Endothelial cell of umbilical vein (primary cell): ENCODE measurements around the gene ACYP2. TPM values are rescaled to one million over a fixed set of nuclear protein-coding genes. Genes with fewer than 3 reads are reported as not detected.

Experiments used
- BruUV-seq: library from RNA; stranded (reverse); fragments of 400-500 nt; replicated peaks from 2 replicates; lab custom pipeline; 2021; lab: Mats Ljungman, UMichigan
- CTCF ChIA-PET: fragments of 300-600, 350-600 bp; sonication (Branson Sonifier 250); formaldehyde crosslinking; loops from one replicate; lab custom pipeline; 2021; ENCODE audit warnings: antibody characterized with exemption, inconsistent platforms; lab: Charles Lee
- POLR2A ChIA-PET: fragments of 300-600, 350-600 bp; sonication (Branson Sonifier 250); formaldehyde crosslinking; loops from one replicate; lab custom pipeline; 2021; ENCODE audit warnings: antibody characterized with exemption, inconsistent platforms; lab: Charles Lee
- DNase-seq: peaks from one replicate; pipeline ENCODE4 v3.0.0-alpha.2; 2011; ENCODE audit warnings: low read depth, low spot score
- FAIRE-seq: peaks from 2 replicates; lab custom pipeline; 2011; peaks lifted over from hg19 to GRCh38; lab: Jason Lieb, UNC
- H2AFZ ChIP-seq: 2 replicates; pipeline ENCODE4 v1.6.0; 2012; ENCODE audit warnings: low read depth, low read length, control low read depth, inconsistent platforms
- H3K27ac ChIP-seq: 2 replicates; pipeline ENCODE4 v1.5.1; 2011; ENCODE audit warnings: low read depth, mild to moderate bottlenecking, control low read depth, low read length, moderate library complexity; ENCODE audit not compliant: insufficient read depth
- H3K27me3 ChIP-seq, 2 experiments: 2 replicates each; pipeline versions ENCODE4 v1.6.0 to v1.6.1; 2011; ENCODE audit warnings: low read length in 2 of 2, mixed read lengths in 1 of 2; ENCODE audit not compliant: control insufficient read depth in 2 of 2, insufficient read depth in 2 of 2
- H3K36me3 ChIP-seq, 2 experiments: 2 replicates in 1 of 2; 3 replicates in 1 of 2; pipeline ENCODE4 v1.5.1; 2011; ENCODE audit warnings: low read length in 2 of 2, mild to moderate bottlenecking in 1 of 2, moderate library complexity in 1 of 2; ENCODE audit not compliant: control insufficient read depth in 2 of 2, insufficient read depth in 2 of 2; ENCODE audit errors: extremely low read depth in 1 of 2
- H3K4me1 ChIP-seq: 3 replicates; pipeline ENCODE4 v1.5.1; 2011; ENCODE audit warnings: mild to moderate bottlenecking, low read length; ENCODE audit not compliant: control insufficient read depth, insufficient read depth; ENCODE audit errors: extremely low read depth
- H3K4me2 ChIP-seq: 2 replicates; pipeline ENCODE4 v1.6.1; 2011; ENCODE audit warnings: low read length, control low read depth, mixed read lengths; ENCODE audit not compliant: insufficient read depth
- H3K4me3 ChIP-seq, 3 experiments: fragments of 200-600 bp in 1 of 3; sonication (generic), shearing (Covaris generic) in 1 of 3; replicated peaks in 1 of 3; 2 replicates each; pipeline ENCODE4 v1.5.1; 2011 to 2016; ENCODE audit warnings: control low read depth in 3 of 3, low read length in 3 of 3, mild to moderate bottlenecking in 2 of 3, inconsistent platforms in 1 of 3, low read depth in 1 of 3, moderate library complexity in 1 of 3; ENCODE audit not compliant: insufficient read depth in 1 of 3
- H3K79me2 ChIP-seq: 2 replicates; pipeline ENCODE4 v1.6.0; 2012; ENCODE audit warnings: low read length, inconsistent platforms; ENCODE audit not compliant: control insufficient read depth, insufficient read depth
- H3K9ac ChIP-seq: replicated peaks from 2 replicates; pipeline ENCODE3; 2011; ENCODE audit warnings: low read length, control low read depth; ENCODE audit not compliant: insufficient read depth; ENCODE audit errors: extremely low read depth
- H3K9me1 ChIP-seq: replicated peaks from 3 replicates; pipeline ENCODE4 v1.6.0; 2011; ENCODE audit warnings: mild to moderate bottlenecking, low read length; ENCODE audit not compliant: control insufficient read depth, insufficient read depth; ENCODE audit errors: extremely low read depth
- H3K9me3 ChIP-seq: replicated peaks from 2 replicates; pipeline ENCODE4 v1.5.1; 2012; ENCODE audit warnings: low read length, inconsistent platforms; ENCODE audit not compliant: control insufficient read depth, insufficient read depth
- H4K20me1 ChIP-seq: replicated peaks from 2 replicates; pipeline ENCODE3; 2011; ENCODE audit warnings: mild to moderate bottlenecking, low read length; ENCODE audit not compliant: control insufficient read depth, insufficient read depth; ENCODE audit errors: extremely low read depth
- EZH2 ChIP-seq: IDR thresholded peaks from 2 replicates; pipeline ENCODE4 v1.6.1; 2012; ENCODE audit warnings: borderline replicate concordance, low read depth, mild to moderate bottlenecking, moderate library complexity, low read length, inconsistent platforms; ENCODE audit not compliant: severe bottlenecking
- FOS ChIP-seq: IDR thresholded peaks from 2 replicates; pipeline ENCODE4 v1.6.1; 2011; ENCODE audit warnings: mild to moderate bottlenecking, low read length, moderate library complexity, borderline replicate concordance; ENCODE audit not compliant: insufficient read depth
- GATA2 ChIP-seq: IDR thresholded peaks from 2 replicates; pipeline ENCODE4 v1.7.0; 2011; ENCODE audit warnings: low read depth, mild to moderate bottlenecking, moderate library complexity, mixed read lengths, low read length; ENCODE audit not compliant: insufficient read length, insufficient read depth
- JUN ChIP-seq: IDR thresholded peaks from 2 replicates; pipeline ENCODE4 v1.6.1; 2011; ENCODE audit warnings: borderline replicate concordance, low read depth; ENCODE audit not compliant: insufficient read length, insufficient read depth
- MAX ChIP-seq: IDR thresholded peaks from 2 replicates; pipeline ENCODE4 v1.6.1; 2011; ENCODE audit not compliant: insufficient read depth, insufficient read length
- MYC ChIP-seq: IDR thresholded peaks from one replicate; pipeline ENCODE4 v1.6.1; 2011; ENCODE audit warnings: mild to moderate bottlenecking, low read depth, low read length
- POLR2A ChIP-seq: IDR thresholded peaks from 2 replicates; pipeline ENCODE4 v1.6.1; 2012; ENCODE audit warnings: low read depth, mild to moderate bottlenecking, control low read depth, low read length
- POLR2AphosphoS5 ChIP-seq: IDR thresholded peaks from 2 replicates; pipeline ENCODE4 v1.6.1; 2012; ENCODE audit warnings: low read depth, mild to moderate bottlenecking, control low read depth, low read length, moderate library complexity; ENCODE audit not compliant: insufficient read depth
- dilution Hi-C: fragments of 300-500 bp; cut with MboI; formaldehyde crosslinking; loops from one replicate; pipeline ENCODE4 v1.15.0; 2019; ENCODE audit warnings: low sequenced_read_pairs; ENCODE audit not compliant: extremely low pct_ligation_motif_present
- intact Hi-C: fragments of 100-400 bp; cut with micrococcal nuclease; formaldehyde crosslinking; loops from one replicate; pipeline ENCODE4 v1.10.0; 2022
- polyA plus RNA-seq, 4 experiments: library from polyadenylated mRNA; depleted of rRNA in 3 of 4; stranded (reverse) in 3 of 4; unstranded in 1 of 4; fragments of >200 nt; gene quantifications; 2 replicates each; pipeline versions ENCODE4 v1.2.1 to v1.2.3, GENCODE V29; 2011 to 2012; ENCODE audit warnings: missing spikeins in 1 of 4
- total RNA-seq: library from RNA; stranded (reverse); gene quantifications from 2 replicates; pipeline ENCODE4 v1.2.3, GENCODE V29; 2021
- TF ChIP-seq, protein P1 (sequence below), 2 donors: IDR thresholded peaks; 1 replicate in 1 of 2; 2 replicates in 1 of 2; pipeline ENCODE4 v1.5.1; 2011; ENCODE audit warnings: low read length in 2 of 2, mild to moderate bottlenecking in 2 of 2, moderate library complexity in 2 of 2, control low read depth in 1 of 2, inconsistent platforms in 1 of 2, low read depth in 1 of 2; ENCODE audit not compliant: insufficient read depth in 1 of 2; ENCODE audit errors: extremely low read depth in 1 of 2

The ACYP2 gene
- total and polyA plus RNA-seq, 2 donors (not counting 3 experiments of a cell fraction or from before 2014, with no cell fraction given), result 3.9 to 7.9 TPM

DNA sequence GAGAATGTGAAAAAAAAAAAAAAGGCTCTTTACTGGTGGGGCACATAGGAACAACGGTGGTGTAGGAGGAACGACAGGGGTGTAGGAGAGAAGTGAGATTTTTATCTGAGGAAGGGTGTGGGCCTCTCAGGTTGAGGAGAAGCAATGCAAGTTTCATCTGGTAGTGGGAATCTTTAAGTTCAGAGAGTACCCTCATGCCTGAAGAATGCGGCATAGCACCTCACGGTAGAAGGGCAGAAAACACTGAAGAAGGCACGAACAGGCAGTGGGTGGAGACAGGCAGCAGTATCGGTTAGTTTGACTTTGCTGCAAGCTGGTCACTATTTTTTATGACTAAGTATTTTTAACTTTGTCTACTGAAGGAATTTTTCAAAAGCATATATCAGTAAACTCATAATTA is 192.8 kb downstream of the ACYP2 start:
- peaks cover 4% of the 10 kb centered on the region for H3K4me1 ChIP-seq
- no peaks in the 10 kb centered on the region for H3K9me1 ChIP-seq
- no peaks in the 10 kb centered on the region for H3K27me3 ChIP-seq
- dilution Hi-C loops, result no loop called here
- no peaks in the 10 kb centered on the region for H3K9me3 ChIP-seq
- intact Hi-C loops, result no loop called here
- H3K4me3 ChIP-seq, result no peak overlapping the region
- POLR2A ChIA-PET, result no interaction called here
- H3K27ac ChIP-seq, result no peak overlapping the region
- H3K4me2 ChIP-seq, result no peak overlapping the region
- H3K9ac ChIP-seq, result no peak overlapping the region
- no peaks in the 10 kb centered on the region for H3K36me3 ChIP-seq
- no TSS peak for BruUV-seq
- no peak overlapping the region for H2AFZ ChIP-seq
- H4K20me1 ChIP-seq, result no peaks in the 10 kb centered on the region
- no peak for TF ChIP-seq MYC
- no peak for TF ChIP-seq MAX
- no peak for TF ChIP-seq GATA2
- TF ChIP-seq, protein P1, sequence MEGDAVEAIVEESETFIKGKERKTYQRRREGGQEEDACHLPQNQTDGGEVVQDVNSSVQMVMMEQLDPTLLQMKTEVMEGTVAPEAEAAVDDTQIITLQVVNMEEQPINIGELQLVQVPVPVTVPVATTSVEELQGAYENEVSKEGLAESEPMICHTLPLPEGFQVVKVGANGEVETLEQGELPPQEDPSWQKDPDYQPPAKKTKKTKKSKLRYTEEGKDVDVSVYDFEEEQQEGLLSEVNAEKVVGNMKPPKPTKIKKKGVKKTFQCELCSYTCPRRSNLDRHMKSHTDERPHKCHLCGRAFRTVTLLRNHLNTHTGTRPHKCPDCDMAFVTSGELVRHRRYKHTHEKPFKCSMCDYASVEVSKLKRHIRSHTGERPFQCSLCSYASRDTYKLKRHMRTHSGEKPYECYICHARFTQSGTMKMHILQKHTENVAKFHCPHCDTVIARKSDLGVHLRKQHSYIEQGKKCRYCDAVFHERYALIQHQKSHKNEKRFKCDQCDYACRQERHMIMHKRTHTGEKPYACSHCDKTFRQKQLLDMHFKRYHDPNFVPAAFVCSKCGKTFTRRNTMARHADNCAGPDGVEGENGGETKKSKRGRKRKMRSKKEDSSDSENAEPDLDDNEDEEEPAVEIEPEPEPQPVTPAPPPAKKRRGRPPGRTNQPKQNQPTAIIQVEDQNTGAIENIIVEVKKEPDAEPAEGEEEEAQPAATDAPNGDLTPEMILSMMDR (IDR thresholded peaks at IDR 0.05; ENCODE audit: extremely low read depth in 1 of 2, insufficient read depth in 1 of 2, low read depth in 1 of 2, low read length in 2 of 2), result no peak
- no peak for TF ChIP-seq FOS
- no peak for TF ChIP-seq EZH2
- no peak for TF ChIP-seq JUN
- TF ChIP-seq POLR2A, result no peak
- TF ChIP-seq POLR2AphosphoS5, result no peak
- CTCF ChIA-PET, result no interaction called here
- DNase-seq, result no peak
- no peaks in the 10 kb centered on the region for H3K79me2 ChIP-seq
- FAIRE-seq, result no peak
